ENCODE results near the gene TEDDM1.

Gene TEDDM1

GRCh38 chr1:182376936-182377574 is 23.4 kb downstream of the TEDDM1 start:
- DNase-seq, result no peak

GRCh38 chr1:182374101-182374834 is 26.2 kb downstream of the TEDDM1 start:
- DNase-seq, result no peak

- no peak for DNase-seq
Observed at GRCh38 chr1:182370532-182370931, 29.9 kb downstream of the TEDDM1 start.

- DNase-seq, result no peak
Observed at GRCh38 chr1:182368903-182369302, 31.6 kb downstream of the TEDDM1 start.

- no peak for DNase-seq
Observed at GRCh38 chr1:182368358-182368757, 32.1 kb downstream of the TEDDM1 start.

- no peak for DNase-seq
Observed at GRCh38 chr1:182367926-182368325, 32.5 kb downstream of the TEDDM1 start.

GRCh38 chr1:182366596-182366995 is 33.9 kb downstream of the TEDDM1 start:
- no peak for DNase-seq

GRCh38 chr1:182359645-182360044 is 40.8 kb downstream of the TEDDM1 start:
- DNase-seq, result no peak

GRCh38 chr1:182357913-182358312 is 42.6 kb downstream of the TEDDM1 start:
- DNase-seq, result no peak

GRCh38 chr1:182357171-182357570 is 43.3 kb downstream of the TEDDM1 start:
- no peak for DNase-seq

GRCh38 chr1:182355723-182356098 is 44.8 kb downstream of the TEDDM1 start:
- no peak for DNase-seq

GRCh38 chr1:182351790-182352364 is 48.6 kb downstream of the TEDDM1 start:
- no peak for DNase-seq

- no peak for DNase-seq
Observed at GRCh38 chr1:182350839-182351238, 49.6 kb downstream of the TEDDM1 start.

- no peak for DNase-seq
Observed at GRCh38 chr1:182348961-182349747, 51.3 kb downstream of the TEDDM1 start.
